ENCODE results near the gene APAF1.
A peak's percentile ranks its signal among the peaks of the same experiment; 100 is the strongest.

APAF1 gene

DNA sequence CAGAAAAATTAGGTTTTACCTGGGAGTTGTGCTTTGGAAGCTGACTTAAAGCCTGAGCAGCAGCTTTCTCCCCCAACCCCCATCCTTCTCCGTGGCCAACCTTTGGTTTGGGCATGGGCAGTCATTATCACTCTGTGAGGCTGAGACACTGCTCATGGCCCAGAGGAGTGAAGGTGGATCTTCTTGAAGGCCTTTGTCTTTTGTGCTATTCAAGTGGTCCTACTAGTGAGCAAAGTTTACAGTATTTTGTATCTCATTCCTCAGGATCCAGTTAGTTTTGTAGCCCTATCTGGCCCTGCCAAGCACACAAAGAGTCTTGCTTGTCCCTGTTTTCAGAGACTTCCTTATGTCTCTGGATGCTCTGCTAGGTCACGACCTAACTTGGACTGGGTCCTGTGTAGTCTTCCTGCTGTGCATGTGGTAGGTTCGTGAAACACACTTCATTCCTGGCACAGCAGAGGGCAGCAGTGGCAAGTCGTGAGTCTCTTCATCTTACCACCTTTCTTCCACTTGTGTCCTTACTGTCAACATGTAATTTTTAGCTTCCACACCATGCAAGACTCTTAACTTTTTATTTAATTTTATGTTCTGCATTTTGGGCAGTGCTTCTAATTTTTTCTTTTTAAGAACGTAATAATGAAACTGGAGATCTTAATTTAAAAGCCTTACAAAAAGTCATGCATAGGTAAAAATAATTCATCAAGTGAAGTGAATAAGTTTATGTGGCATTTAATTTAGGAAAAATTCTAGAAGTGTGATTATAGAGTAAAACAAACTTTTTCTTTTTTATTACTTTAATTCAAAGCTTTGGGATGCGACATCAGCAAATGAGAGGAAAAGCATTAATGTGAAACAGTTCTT lies 53.7 kb downstream of the APAF1 start:
- no peaks in the 10 kb centered on the region for H3K4me1 ChIP-seq (ENCODE audit: control insufficient read depth, insufficient read depth, low read length, poor library complexity, severe bottlenecking)
- WGBS, 2 experiments (ENCODE audit: insufficient coverage in 2 of 2): 19 to 30% methylated on average over 3 of the region's 6 CpGs
- no peak overlapping the region for H3K27ac ChIP-seq (ENCODE audit: low read depth, low read length, severe bottlenecking)
- H3K4me3 ChIP-seq (ENCODE audit: extremely low read depth, insufficient read depth, low read length, poor library complexity, severe bottlenecking): no peak overlapping the region
- H3K36me3 ChIP-seq (ENCODE audit: control insufficient read depth, insufficient read depth, low read length): peaks cover 39% of the 10 kb centered on the region
- H3K9me3 ChIP-seq (ENCODE audit: control insufficient read depth, low read length): no peaks in the 10 kb centered on the region

DNA sequence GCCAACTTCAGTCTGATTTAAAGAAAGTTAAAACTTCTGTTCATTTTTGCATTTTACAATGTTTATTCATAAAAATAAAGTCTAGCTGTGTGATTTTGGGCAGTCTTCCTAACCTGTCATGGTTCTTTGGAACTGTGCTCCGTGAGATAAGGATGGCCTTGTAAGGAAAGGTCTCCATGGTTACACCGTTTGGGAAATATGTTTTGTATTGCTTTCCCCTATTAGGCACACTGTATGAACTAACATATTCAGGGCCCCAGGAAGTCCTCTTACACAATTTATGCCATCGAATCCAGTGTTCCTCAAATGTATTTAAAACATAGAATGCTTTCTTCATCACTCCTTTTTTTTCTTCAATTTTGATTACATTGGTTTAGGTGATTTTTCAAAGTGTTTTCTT lies 54.5 kb downstream of the APAF1 start:
- H3K4me3 ChIP-seq (ENCODE audit: extremely low read depth, insufficient read depth, low read length, poor library complexity, severe bottlenecking): no peak overlapping the region
- WGBS, 2 experiments (ENCODE audit: insufficient coverage in 2 of 2): 83 to 89% methylated on average over 1 of the region's 3 CpGs
- no peaks in the 10 kb centered on the region for H3K4me1 ChIP-seq (ENCODE audit: control insufficient read depth, insufficient read depth, low read length, poor library complexity, severe bottlenecking)
- no peak overlapping the region for H3K27ac ChIP-seq (ENCODE audit: low read depth, low read length, severe bottlenecking)
- H3K9me3 ChIP-seq (ENCODE audit: control insufficient read depth, low read length): no peaks in the 10 kb centered on the region
- peaks cover 45% of the 10 kb centered on the region for H3K36me3 ChIP-seq (ENCODE audit: control insufficient read depth, insufficient read depth, low read length)

DNA sequence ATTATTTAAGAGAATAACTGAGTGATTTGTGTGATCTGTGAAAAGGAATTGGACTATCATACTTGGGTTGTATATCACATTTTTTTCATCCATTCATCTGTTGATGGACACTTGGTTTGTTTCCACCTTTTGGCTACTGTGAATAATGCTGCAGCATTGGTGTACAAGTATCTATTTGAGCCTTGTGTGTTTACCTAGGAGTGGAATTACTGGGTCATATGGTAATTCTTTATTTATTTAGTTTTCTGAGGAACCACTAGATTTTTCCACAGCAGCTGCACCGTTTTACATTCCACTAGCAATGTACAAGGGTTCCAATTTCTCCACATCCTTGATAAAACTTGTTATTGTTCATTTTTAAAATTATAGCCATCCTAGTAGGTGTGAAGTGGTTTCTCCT lies 56.1 kb downstream of the APAF1 start:
- no CpG with 5 or more reads among the region's 1 CpG for WGBS, 2 experiments (ENCODE audit: insufficient coverage in 2 of 2)
- Histone ChIP-seq H3K4me3 (ENCODE audit: extremely low read depth, insufficient read depth, low read length, poor library complexity, severe bottlenecking) (no peak overlapping the region), H3K9me3 (ENCODE audit: control insufficient read depth, low read length) (no peaks in the 10 kb centered on the region), H3K4me1 (ENCODE audit: control insufficient read depth, insufficient read depth, low read length, poor library complexity, severe bottlenecking) (no peaks in the 10 kb centered on the region), H3K36me3 (ENCODE audit: control insufficient read depth, insufficient read depth, low read length) (peaks cover 46% of the 10 kb centered on the region), H3K27ac (ENCODE audit: low read depth, low read length, severe bottlenecking) (no peak overlapping the region)

DNA sequence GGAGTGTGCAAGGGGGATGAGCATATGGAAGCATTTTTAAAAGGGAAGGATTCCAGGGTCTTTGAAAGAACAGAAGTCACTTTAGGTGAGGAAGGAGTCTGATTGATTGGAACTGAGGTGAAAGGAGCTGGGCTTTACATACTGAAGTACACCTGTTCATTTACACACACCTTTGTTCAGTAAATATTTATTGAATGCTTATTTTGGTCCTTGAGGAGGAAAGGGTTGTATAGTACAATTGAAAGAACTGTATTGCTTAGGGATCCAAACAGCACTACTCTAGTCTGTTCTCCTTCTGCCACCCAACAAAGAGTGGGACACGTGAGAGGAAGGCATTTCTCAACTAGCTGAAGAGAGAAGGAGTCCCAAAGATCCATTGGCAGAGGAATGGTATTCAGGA lies 63.9 kb downstream of the APAF1 start:
- 86 to 100% methylated on average over 1 of the region's 1 CpG for WGBS, 2 experiments (ENCODE audit: insufficient coverage in 2 of 2)
- H3K4me3 ChIP-seq (ENCODE audit: extremely low read depth, insufficient read depth, low read length, poor library complexity, severe bottlenecking): no peak overlapping the region
- H3K9me3 ChIP-seq (ENCODE audit: control insufficient read depth, low read length): no peaks in the 10 kb centered on the region
- no peak overlapping the region for H3K27ac ChIP-seq (ENCODE audit: low read depth, low read length, severe bottlenecking)
- peaks cover 68% of the 10 kb centered on the region for H3K36me3 ChIP-seq (ENCODE audit: control insufficient read depth, insufficient read depth, low read length)
- no peaks in the 10 kb centered on the region for H3K4me1 ChIP-seq (ENCODE audit: control insufficient read depth, insufficient read depth, low read length, poor library complexity, severe bottlenecking)

DNA sequence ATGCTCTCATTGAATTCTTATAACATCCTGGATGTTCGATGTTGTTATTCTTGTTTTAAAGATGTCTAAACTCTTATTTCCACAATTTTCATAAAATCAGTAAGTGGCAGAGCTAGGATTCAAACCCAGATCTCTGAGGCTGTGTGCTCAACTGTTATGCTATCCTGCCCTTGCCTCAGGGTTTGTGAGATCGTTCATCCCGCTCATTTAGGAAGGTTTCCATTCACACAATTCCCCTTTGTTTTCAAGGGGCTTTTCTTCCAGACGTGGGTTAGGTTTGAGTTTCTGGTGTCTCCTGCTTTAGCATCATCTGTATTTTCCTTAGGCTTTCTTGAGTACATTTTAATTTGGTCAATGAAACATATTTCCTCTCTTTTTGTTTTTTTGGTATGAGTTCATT lies 69.3 kb downstream of the APAF1 start:
- Histone ChIP-seq H3K4me3 (ENCODE audit: extremely low read depth, insufficient read depth, low read length, poor library complexity, severe bottlenecking) (no peak overlapping the region), H3K9me3 (ENCODE audit: control insufficient read depth, low read length) (no peaks in the 10 kb centered on the region), H3K27ac (ENCODE audit: low read depth, low read length, severe bottlenecking) (no peak overlapping the region), H3K36me3 (ENCODE audit: control insufficient read depth, insufficient read depth, low read length) (peaks cover 70% of the 10 kb centered on the region), H3K4me1 (ENCODE audit: control insufficient read depth, insufficient read depth, low read length, poor library complexity, severe bottlenecking) (no peaks in the 10 kb centered on the region)
- WGBS, 2 experiments (ENCODE audit: insufficient coverage in 2 of 2): 60 to 100% methylated on average over 1 of the region's 4 CpGs

DNA sequence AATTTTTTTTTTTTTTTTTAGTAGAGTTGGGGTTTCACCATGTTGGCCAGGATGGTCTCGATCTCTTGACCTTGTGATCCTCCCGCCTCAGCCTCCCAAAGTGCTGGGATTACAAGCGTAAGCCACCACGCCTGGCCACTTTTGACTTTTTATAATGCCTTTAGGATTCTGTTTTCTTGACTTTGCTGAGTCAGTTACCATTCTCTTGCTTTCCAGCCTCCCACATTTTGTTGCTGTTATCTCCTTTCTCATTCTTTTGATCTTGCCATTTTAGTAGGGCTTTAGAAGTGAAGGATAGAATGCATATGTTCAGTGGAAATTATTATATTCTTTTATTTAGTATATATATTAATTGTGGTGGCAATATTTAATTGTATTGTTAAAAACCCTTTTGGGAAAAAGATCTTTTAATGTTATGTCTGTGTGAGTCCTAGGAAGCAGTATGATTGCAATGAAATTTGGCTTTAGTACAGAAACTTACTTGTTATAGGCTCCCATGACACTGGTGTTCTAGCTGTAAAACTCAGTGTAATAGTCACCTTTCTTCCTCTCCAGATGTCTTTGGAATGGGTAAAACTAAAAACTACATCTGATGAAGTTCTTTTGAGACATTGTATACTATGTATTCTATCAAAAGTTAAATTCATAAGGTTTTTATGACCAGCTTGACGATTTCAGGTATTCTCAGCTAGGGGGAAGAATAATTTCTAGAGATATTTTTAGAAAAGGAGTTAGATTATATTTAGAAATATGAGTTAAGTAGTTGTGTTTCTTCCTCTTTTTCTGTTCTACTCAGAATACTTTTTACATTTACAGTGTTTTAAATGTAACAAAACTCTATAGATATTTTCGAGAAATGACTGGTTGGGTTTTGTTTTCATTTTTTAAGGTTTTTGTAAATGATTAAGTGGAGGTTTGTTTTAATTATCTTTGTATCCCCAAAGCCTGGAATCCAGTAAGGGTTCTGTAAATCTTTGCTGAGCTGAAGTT lies 74.7 kb downstream of the APAF1 start:
- Histone ChIP-seq H3K36me3 (ENCODE audit: control insufficient read depth, insufficient read depth, low read length) (peaks cover 74% of the 10 kb centered on the region), H3K4me3 (ENCODE audit: extremely low read depth, insufficient read depth, low read length, poor library complexity, severe bottlenecking) (no peak overlapping the region), H3K27ac (ENCODE audit: low read depth, low read length, severe bottlenecking) (no peak overlapping the region), H3K9me3 (ENCODE audit: control insufficient read depth, low read length) (no peaks in the 10 kb centered on the region), H3K4me1 (ENCODE audit: control insufficient read depth, insufficient read depth, low read length, poor library complexity, severe bottlenecking) (peaks cover 12% of the 10 kb centered on the region)
- 85 to 96% methylated on average over 5 of the region's 6 CpGs for WGBS, 2 experiments (ENCODE audit: insufficient coverage in 2 of 2)

DNA sequence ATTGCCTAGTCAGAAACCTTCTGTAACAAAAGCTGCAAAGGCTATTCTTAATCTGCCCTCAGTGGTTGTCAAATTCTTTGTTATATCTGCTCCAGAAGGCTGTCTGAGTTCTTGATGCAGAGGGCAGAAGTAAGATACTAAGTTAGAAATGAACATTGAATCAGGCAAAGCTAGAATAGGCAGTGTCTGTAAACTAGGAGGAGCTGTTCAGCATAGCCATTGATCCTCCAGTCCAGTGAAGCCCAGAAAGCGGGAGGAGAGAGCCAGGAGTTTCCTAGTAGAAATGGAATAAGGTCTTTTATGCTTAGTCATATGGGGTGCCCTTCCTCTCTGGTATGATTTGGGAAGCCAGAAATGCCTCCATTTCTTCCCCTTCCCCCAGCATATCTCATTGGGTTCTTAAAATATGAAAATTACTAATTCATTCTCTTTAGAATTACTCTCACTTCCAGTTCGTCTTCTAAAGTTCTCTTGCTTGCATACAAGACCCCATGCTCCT lies 76.2 kb downstream of the APAF1 start:
- Histone ChIP-seq H3K9me3 (ENCODE audit: control insufficient read depth, low read length) (no peaks in the 10 kb centered on the region), H3K36me3 (ENCODE audit: control insufficient read depth, insufficient read depth, low read length) (peaks cover 79% of the 10 kb centered on the region), H3K4me1 (ENCODE audit: control insufficient read depth, insufficient read depth, low read length, poor library complexity, severe bottlenecking) (peaks cover 12% of the 10 kb centered on the region), H3K4me3 (ENCODE audit: extremely low read depth, insufficient read depth, low read length, poor library complexity, severe bottlenecking) (no peak overlapping the region), H3K27ac (ENCODE audit: low read depth, low read length, severe bottlenecking) (no peak overlapping the region)
- WGBS, 2 experiments (ENCODE audit: insufficient coverage in 2 of 2): no CpG with 5 or more reads among the region's 2 CpGs

DNA sequence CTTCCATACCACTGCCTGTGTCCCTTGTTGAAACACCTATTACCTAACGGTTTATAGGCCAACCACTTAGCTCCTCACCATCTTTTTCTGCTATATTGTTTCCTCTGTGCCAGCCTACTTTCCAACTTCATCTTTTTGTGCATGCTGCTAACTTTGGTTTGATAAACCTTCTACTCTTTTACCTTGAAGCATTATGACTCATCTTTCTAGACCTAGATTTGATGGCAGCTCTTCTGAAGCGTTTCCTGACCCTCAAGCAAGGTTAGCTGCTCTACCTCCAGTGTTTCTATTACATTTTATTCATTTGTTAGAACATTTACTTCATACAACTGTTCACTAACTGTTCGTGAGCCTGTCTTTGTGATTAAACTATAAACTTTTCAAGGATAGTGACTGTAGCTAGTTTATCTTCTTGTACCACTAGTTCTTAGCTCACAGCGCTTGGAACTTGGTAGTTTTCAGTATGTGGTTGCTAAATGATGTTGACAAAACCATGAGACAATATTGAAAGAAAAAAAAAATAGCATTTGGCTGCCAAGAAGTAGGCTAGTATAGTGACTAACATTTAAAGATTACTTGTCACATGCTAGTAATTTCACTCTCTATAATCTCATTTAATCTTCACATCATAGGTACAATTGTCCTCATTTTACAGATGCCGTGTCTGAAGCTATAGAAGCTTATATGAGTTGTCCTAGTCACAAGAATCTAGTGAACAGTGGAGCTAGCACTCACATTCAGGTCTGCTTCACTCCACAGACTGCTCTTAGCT lies 79.5 kb downstream of the APAF1 start:
- Histone ChIP-seq H3K4me3 (ENCODE audit: extremely low read depth, insufficient read depth, low read length, poor library complexity, severe bottlenecking) (no peak overlapping the region), H3K36me3 (ENCODE audit: control insufficient read depth, insufficient read depth, low read length) (peaks cover 76% of the 10 kb centered on the region), H3K9me3 (ENCODE audit: control insufficient read depth, low read length) (no peaks in the 10 kb centered on the region), H3K4me1 (ENCODE audit: control insufficient read depth, insufficient read depth, low read length, poor library complexity, severe bottlenecking) (peaks cover 12% of the 10 kb centered on the region), H3K27ac (ENCODE audit: low read depth, low read length, severe bottlenecking) (no peak overlapping the region)
- 93 to 100% methylated on average over 2 of the region's 5 CpGs for WGBS, 2 experiments (ENCODE audit: insufficient coverage in 2 of 2)

DNA sequence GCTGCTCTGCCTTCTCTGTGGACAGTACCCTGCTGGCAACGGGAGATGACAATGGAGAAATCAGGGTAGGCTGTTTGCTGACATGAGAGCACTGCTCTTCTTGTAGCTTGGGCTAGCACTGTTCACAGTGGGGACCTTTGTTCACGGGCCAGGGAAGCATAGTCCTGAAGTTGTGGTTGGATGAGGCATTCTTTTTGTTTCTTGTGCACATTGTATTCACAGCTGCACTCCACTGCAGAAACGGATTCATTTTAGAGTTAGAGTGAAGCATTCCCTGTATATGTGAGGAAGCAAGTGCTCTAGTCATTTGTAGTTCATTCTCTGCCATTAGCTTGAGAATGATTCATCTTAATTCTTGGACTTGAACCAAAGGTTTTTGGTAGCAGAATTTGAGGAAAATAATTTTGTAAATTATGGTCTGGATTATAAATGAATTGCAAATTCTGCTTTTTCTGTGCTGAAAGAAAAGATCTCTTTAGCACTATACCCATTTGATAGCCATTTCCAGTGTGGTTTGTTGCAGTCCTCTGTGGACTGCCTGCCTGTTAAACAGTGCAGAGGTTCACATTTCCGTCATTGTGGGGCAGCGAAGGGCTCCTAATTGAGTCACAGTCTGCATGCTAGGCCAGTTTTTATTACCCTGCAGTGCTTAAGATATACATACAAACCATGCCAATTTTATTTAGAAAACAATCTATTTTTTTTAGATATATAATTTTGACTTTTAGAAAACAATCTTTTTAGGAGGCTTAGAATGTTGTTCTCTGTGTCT lies 80.6 kb downstream of the APAF1 start:
- Histone ChIP-seq H3K4me1 (ENCODE audit: control insufficient read depth, insufficient read depth, low read length, poor library complexity, severe bottlenecking) (peaks cover 12% of the 10 kb centered on the region), H3K9me3 (ENCODE audit: control insufficient read depth, low read length) (no peaks in the 10 kb centered on the region), H3K4me3 (ENCODE audit: extremely low read depth, insufficient read depth, low read length, poor library complexity, severe bottlenecking) (no peak overlapping the region), H3K27ac (ENCODE audit: low read depth, low read length, severe bottlenecking) (peak overlapping the region; percentile 37), H3K36me3 (ENCODE audit: control insufficient read depth, insufficient read depth, low read length) (peaks cover 75% of the 10 kb centered on the region)
- 44 to 63% methylated on average over 4 to 5 of the region's 5 CpGs for WGBS, 2 experiments (ENCODE audit: insufficient coverage in 2 of 2)
